Right renal cortex interstitium (tissue), 3 donors: ENCODE data around the gene MYO6. TPM values are rescaled to one million over a fixed set of nuclear protein-coding genes. Genes with fewer than 3 reads are reported as not detected.

Experiments used
- DNase-seq, 3 donors: peaks; one replicate each; pipeline ENCODE4 v3.0.0-alpha.2; 2013; ENCODE audit warnings: low read depth in 3 of 3, low spot score in 2 of 3
- polyA plus RNA-seq, 3 donors: library from polyadenylated mRNA; unstranded; fragments of 120-200 nt; gene quantifications; one replicate each; pipeline ENCODE4 v1.2.1, GENCODE V29; 2013; ENCODE audit not compliant: insufficient read length in 3 of 3

MYO6 gene
- polyA plus RNA-seq, 3 donors, result 103 to 111 (median 106) TPM

GRCh38 chr6:75940564-75940963, 191.5 kb downstream of the MYO6 start:
- no peak for DNase-seq

- DNase-seq, result no peak
Measured at GRCh38 chr6:75941509-75941908, 192.5 kb downstream of the MYO6 start.

GRCh38 chr6:75943381-75943780, 194.3 kb downstream of the MYO6 start:
- DNase-seq, result no peak

- no peak for DNase-seq
Measured at GRCh38 chr6:75946146-75946831, 197.2 kb downstream of the MYO6 start.

- no peak for DNase-seq
Measured at GRCh38 chr6:75947935-75948334, 198.9 kb downstream of the MYO6 start.

GRCh38 chr6:75952128-75952527, 203.1 kb downstream of the MYO6 start:
- DNase-seq, result no peak

GRCh38 chr6:75963569-75963968, 214.5 kb downstream of the MYO6 start:
- no peak for DNase-seq

- DNase-seq, result no peak
Measured at GRCh38 chr6:75968143-75968542, 219.1 kb downstream of the MYO6 start.

Other genes starting within 250 kb of the MYO6 start
- 100 to 1,000 TPM; 131 to 166 (median 145) TPM for gene SENP6, start 147.4 kb upstream of the MYO6 start, polyA plus RNA-seq